ENCODE data around the gene BEST2.

Gene BEST2

DNA sequence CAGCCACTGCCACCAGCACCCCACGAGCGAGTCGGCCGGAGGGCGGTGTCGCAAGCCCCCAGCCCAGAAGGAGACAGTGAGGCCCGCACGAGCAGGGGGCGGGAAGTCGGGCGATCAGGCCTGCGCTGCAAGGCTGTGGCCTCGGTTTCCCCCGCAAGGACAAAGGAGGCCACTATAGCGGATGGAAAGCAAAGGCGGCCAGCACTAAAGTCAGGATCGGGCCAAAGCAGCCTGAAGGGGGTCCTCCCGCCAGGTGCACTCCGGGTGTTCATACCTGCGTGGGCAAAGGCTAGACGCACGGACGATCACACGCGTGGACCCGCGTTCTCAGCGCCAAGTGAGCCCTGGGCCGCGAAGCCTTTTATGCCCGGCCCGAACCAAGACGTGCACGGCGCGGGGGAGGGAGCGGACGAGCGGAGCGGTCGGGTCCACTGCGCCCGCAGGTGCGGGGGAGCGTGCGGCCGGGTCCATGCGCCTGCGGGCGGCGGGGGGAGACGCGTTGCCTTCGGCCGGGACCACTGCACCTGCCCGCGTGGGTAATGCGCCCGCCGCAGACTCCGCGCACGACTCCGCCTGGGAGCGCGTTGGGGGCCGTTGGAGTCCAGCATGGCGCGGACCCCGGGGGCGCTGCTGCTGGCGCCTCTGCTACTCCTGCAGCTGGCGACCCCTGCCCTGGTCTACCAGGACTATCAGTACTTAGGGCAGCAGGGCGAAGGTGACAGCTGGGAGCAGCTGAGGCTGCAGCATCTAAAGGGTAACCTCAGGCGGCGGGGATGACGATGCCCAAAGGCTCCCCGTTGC lies 50.1 kb downstream of the BEST2 start, which contains the start of the genes PRDX2 and THSD8:
Gene PRDX2, minus strand, starts transcription at position 335 of the 801 bp plus-strand sequence. CDS start 539 bp downstream, outside the sequence.
Gene THSD8, plus strand, starts transcription at position 604 of the 801 bp plus-strand sequence. Its CDS starts 3 bp downstream, at position 607.
- DNase-seq (ENCODE audit: low spot score), result peak; percentile 90

DNA sequence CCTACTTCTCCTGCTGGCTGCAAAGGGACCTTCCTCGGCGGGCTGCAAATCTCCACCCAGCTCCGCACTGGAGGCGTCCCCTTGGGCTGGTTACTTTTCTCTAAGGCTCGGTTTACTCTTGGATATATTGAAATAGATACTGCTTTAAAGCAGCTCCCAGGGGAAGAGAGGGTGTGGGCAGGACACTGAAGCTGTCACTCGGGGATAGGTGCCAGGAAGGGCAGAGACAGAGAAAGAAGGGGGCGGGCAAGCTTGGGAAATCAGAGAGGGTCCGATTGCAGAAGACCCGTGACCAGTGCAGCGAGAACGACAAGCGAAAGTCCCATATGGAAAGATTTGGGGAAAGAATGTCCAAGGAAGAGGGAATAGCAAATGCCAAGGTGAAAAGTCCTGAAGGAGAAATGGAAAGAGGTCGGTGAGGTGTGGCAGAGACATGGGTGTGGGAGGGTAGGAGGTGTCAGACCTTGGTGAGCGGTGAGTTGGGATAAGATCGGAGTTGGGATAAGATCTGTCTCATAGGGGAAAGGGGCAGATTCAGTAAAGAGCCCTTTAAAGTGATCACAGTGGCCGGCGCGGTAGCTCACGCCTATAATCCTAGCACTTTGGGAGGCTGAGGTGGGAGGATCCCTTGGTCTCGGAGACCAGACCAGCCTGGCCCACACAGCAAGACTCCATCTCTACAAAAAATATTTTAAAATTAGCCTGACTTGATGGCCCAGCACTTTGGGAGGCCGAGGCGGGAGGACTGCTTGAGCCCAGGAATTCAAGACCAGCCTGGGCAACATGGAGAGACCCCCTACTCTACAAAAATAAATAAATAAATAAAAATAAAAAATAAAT lies 50.9 kb downstream of the BEST2 start:
- DNase-seq (ENCODE audit: low spot score), result no peak

DNA sequence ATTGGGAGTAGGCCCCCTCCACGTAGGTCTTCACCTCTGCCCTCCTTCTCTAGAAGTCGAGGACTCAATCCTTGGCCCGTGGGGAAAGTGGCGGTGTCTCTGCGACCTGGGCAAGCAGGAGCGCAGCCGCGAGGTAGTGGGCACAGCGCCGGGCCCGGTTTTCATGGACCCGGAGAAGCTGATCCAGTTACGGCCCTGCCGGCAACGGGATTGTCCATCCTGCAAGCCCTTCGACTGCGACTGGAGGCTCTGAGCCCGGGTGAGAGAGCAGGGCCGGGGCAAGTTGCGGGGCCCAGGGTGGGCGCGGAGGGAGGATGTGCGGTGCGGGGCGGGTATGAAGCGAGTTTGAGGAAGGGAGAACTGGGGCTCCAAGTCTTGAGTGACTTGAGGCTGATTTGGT lies 52.5 kb downstream of the BEST2 start:
- DNase-seq (ENCODE audit: low spot score), result no peak

DNA sequence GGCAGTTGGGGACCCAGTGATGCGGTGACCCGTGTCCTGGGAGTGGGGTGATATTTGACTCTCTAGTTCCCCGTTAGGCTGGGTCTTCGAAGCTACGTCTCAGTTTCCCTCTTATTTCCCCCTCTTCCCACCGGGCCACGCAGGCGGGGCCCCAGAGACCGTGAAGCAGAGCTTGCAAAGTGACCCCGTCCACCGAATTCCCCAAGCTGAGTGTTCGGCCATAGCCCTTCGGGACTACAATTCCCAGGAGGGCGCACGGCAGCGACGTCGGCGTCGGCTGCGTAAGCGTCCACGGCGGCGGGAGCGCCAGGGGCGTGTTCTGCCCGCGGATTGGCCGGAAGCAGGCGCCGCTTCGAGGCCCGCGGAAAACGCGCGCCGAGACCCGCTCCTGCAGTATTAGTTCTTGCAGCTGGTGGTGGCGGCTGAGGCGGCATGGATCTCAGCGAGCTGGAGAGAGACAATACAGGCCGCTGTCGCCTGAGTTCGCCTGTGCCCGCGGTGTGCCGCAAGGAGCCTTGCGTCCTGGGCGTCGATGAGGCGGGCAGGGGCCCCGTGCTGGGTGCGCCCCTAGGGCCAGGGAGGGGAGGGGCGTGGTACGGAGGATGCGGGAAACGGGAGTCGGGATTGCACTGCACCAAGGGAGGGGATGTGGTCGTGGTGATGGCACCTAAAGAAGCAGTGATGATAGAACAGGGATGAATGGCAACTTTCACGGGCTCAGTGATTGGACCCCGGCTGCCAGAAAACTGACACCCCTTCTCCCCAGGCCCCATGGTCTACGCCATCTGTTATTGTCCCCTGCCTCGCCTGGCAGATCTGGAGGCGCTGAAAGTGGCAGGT lies 54.9 kb downstream of the BEST2 start, which contains the start of gene RNASEH2A:
Gene RNASEH2A, plus strand, starts transcription at position 343 of the 840 bp plus-strand sequence. Its CDS starts 90 bp downstream, at position 433.
- peak; percentile 94 for DNase-seq (ENCODE audit: low spot score)

Measured in ecto neural progenitor cell (in vitro differentiated cells).